WTC11 (cell line): ENCODE data around the gene LEF1.

ENCODE experiments used
- CBFB ChIP-seq: sonication (generic); formaldehyde crosslinking; IDR thresholded peaks from 2 replicates; pipeline ENCODE4 v1.8.1; 2022; ENCODE audit warnings: mild to moderate bottlenecking, low read depth, missing genetic modification reagents
- JUN ChIP-seq: sonication (generic); formaldehyde crosslinking; IDR thresholded peaks from 2 replicates; pipeline ENCODE4 v1.8.0; 2023; ENCODE audit warnings: mild to moderate bottlenecking, missing genetic modification reagents
- MXD4 ChIP-seq: fragments of 250-450 bp; sonication (Bioruptor Pico); IDR thresholded peaks from 2 replicates; pipeline ENCODE4 v1.8.0; 2021; ENCODE audit warnings: mild to moderate bottlenecking, moderate library complexity, borderline replicate concordance
- NR1H2 ChIP-seq: sonication (generic); formaldehyde crosslinking; IDR thresholded peaks from 2 replicates; pipeline ENCODE4 v1.9.0; 2021; ENCODE audit warnings: mild to moderate bottlenecking, moderate library complexity, missing genetic modification reagents
- RELA ChIP-seq: sonication (generic); formaldehyde crosslinking; IDR thresholded peaks from 2 replicates; pipeline ENCODE4 v1.8.1; 2022; ENCODE audit warnings: missing genetic modification reagents, mild to moderate bottlenecking, borderline replicate concordance
- SP1 ChIP-seq: sonication (generic); formaldehyde crosslinking; conservative IDR thresholded peaks from 2 replicates; pipeline ENCODE4 v1.8.1; 2022; ENCODE audit warnings: missing genetic modification reagents
- ZNF121 ChIP-seq: sonication (generic); formaldehyde crosslinking; IDR thresholded peaks from 2 replicates; pipeline ENCODE4 v1.8.0; 2023; ENCODE audit warnings: missing genetic modification reagents
- TF ChIP-seq, protein P1 (sequence below): fragments of 200-600 bp; IDR thresholded peaks from 2 replicates; pipeline ENCODE4 v1.8.0; 2022; ENCODE audit warnings: antibody characterized with exemption
- TF ChIP-seq, protein P2 (sequence below): sonication (generic); formaldehyde crosslinking; IDR thresholded peaks from 2 replicates; pipeline ENCODE4 v1.8.1; 2023; ENCODE audit warnings: mild to moderate bottlenecking, moderate library complexity, missing genetic modification reagents
- TF ChIP-seq, protein P3 (sequence below): sonication (generic); formaldehyde crosslinking; IDR thresholded peaks from 2 replicates; pipeline ENCODE4 v1.8.0; 2023; ENCODE audit warnings: mild to moderate bottlenecking, missing genetic modification reagents
- TF ChIP-seq, protein P4 (sequence below): sonication (generic); formaldehyde crosslinking; IDR thresholded peaks from 2 replicates; pipeline ENCODE4 v1.8.1; 2023; ENCODE audit warnings: mild to moderate bottlenecking, missing genetic modification reagents, moderate library complexity
- TF ChIP-seq, protein P5 (sequence below): sonication (generic); formaldehyde crosslinking; IDR thresholded peaks from 2 replicates; pipeline ENCODE4 v1.8.0; 2022; ENCODE audit warnings: mild to moderate bottlenecking, missing genetic modification reagents
- TF ChIP-seq, protein P6 (sequence below): sonication (generic); formaldehyde crosslinking; conservative IDR thresholded peaks from 2 replicates; pipeline ENCODE4 v1.8.1; 2022; ENCODE audit warnings: mild to moderate bottlenecking, missing genetic modification reagents
- TF ChIP-seq, protein P7 (sequence below): sonication (generic); formaldehyde crosslinking; IDR thresholded peaks from 2 replicates; pipeline ENCODE4 v1.8.0; 2023; ENCODE audit warnings: missing genetic modification reagents

DNA sequence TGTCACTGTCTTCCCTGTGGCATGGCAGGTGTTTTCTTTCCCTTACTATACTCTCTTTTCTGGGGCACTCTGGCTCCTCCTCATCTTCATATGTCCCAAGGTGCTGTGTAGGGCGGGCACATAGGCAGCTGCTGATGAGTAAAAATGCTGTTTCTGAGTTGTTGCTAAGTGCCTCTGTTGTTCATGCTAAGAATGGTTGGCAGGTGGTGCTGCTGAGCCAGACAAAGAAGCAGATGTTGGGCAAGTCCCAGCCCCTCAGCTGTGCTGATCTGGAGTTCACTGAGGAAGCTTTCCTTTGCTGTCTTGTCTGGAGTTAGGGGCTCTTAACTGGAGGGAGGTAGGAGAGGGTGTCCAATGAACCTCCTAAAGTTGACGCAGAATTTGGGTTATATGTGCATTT, 138.4 kb downstream of the LEF1 start:
- TF ChIP-seq, protein P1, sequence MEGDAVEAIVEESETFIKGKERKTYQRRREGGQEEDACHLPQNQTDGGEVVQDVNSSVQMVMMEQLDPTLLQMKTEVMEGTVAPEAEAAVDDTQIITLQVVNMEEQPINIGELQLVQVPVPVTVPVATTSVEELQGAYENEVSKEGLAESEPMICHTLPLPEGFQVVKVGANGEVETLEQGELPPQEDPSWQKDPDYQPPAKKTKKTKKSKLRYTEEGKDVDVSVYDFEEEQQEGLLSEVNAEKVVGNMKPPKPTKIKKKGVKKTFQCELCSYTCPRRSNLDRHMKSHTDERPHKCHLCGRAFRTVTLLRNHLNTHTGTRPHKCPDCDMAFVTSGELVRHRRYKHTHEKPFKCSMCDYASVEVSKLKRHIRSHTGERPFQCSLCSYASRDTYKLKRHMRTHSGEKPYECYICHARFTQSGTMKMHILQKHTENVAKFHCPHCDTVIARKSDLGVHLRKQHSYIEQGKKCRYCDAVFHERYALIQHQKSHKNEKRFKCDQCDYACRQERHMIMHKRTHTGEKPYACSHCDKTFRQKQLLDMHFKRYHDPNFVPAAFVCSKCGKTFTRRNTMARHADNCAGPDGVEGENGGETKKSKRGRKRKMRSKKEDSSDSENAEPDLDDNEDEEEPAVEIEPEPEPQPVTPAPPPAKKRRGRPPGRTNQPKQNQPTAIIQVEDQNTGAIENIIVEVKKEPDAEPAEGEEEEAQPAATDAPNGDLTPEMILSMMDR = 0 out of 2 replicates have a peak, but pooled peaks have one; percentile 34
- no peak for TF ChIP-seq JUN
- TF ChIP-seq, protein P2, sequence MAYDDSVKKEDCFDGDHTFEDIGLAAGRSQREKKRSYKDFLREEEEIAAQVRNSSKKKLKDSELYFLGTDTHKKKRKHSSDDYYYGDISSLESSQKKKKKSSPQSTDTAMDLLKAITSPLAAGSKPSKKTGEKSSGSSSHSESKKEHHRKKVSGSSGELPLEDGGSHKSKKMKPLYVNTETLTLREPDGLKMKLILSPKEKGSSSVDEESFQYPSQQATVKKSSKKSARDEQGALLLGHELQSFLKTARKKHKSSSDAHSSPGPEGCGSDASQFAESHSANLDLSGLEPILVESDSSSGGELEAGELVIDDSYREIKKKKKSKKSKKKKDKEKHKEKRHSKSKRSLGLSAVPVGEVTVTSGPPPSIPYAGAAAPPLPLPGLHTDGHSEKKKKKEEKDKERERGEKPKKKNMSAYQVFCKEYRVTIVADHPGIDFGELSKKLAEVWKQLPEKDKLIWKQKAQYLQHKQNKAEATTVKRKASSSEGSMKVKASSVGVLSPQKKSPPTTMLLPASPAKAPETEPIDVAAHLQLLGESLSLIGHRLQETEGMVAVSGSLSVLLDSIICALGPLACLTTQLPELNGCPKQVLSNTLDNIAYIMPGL = no peak
- no peak for TF ChIP-seq SP1 (CRISPR knock-in tag)
- no peak for TF ChIP-seq CBFB (CRISPR knock-in tag)
- TF ChIP-seq RELA (CRISPR knock-in tag) = no peak
- no peak for TF ChIP-seq NR1H2 (CRISPR knock-in tag)
- TF ChIP-seq ZNF121 = no peak
- TF ChIP-seq, protein P3, sequence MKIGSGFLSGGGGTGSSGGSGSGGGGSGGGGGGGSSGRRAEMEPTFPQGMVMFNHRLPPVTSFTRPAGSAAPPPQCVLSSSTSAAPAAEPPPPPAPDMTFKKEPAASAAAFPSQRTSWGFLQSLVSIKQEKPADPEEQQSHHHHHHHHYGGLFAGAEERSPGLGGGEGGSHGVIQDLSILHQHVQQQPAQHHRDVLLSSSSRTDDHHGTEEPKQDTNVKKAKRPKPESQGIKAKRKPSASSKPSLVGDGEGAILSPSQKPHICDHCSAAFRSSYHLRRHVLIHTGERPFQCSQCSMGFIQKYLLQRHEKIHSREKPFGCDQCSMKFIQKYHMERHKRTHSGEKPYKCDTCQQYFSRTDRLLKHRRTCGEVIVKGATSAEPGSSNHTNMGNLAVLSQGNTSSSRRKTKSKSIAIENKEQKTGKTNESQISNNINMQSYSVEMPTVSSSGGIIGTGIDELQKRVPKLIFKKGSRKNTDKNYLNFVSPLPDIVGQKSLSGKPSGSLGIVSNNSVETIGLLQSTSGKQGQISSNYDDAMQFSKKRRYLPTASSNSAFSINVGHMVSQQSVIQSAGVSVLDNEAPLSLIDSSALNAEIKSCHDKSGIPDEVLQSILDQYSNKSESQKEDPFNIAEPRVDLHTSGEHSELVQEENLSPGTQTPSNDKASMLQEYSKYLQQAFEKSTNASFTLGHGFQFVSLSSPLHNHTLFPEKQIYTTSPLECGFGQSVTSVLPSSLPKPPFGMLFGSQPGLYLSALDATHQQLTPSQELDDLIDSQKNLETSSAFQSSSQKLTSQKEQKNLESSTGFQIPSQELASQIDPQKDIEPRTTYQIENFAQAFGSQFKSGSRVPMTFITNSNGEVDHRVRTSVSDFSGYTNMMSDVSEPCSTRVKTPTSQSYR = no peak
- TF ChIP-seq, protein P4, sequence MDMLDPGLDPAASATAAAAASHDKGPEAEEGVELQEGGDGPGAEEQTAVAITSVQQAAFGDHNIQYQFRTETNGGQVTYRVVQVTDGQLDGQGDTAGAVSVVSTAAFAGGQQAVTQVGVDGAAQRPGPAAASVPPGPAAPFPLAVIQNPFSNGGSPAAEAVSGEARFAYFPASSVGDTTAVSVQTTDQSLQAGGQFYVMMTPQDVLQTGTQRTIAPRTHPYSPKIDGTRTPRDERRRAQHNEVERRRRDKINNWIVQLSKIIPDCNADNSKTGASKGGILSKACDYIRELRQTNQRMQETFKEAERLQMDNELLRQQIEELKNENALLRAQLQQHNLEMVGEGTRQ (CRISPR knock-in tag) = no peak
- TF ChIP-seq, protein P5, sequence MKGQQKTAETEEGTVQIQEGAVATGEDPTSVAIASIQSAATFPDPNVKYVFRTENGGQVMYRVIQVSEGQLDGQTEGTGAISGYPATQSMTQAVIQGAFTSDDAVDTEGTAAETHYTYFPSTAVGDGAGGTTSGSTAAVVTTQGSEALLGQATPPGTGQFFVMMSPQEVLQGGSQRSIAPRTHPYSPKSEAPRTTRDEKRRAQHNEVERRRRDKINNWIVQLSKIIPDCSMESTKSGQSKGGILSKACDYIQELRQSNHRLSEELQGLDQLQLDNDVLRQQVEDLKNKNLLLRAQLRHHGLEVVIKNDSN (CRISPR knock-in tag) = no peak
- TF ChIP-seq, protein P6, sequence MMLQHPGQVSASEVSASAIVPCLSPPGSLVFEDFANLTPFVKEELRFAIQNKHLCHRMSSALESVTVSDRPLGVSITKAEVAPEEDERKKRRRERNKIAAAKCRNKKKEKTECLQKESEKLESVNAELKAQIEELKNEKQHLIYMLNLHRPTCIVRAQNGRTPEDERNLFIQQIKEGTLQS (CRISPR knock-in tag) = no peak
- TF ChIP-seq MXD4 (CRISPR knock-in tag) = no peak
- TF ChIP-seq, protein P7, sequence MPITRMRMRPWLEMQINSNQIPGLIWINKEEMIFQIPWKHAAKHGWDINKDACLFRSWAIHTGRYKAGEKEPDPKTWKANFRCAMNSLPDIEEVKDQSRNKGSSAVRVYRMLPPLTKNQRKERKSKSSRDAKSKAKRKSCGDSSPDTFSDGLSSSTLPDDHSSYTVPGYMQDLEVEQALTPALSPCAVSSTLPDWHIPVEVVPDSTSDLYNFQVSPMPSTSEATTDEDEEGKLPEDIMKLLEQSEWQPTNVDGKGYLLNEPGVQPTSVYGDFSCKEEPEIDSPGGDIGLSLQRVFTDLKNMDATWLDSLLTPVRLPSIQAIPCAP (CRISPR knock-in tag) = no peak
